ENCODE measurements around the gene GBX1.
A peak's percentile ranks its signal among the peaks of the same experiment; 100 is the strongest.

The GBX1 gene

DNA sequence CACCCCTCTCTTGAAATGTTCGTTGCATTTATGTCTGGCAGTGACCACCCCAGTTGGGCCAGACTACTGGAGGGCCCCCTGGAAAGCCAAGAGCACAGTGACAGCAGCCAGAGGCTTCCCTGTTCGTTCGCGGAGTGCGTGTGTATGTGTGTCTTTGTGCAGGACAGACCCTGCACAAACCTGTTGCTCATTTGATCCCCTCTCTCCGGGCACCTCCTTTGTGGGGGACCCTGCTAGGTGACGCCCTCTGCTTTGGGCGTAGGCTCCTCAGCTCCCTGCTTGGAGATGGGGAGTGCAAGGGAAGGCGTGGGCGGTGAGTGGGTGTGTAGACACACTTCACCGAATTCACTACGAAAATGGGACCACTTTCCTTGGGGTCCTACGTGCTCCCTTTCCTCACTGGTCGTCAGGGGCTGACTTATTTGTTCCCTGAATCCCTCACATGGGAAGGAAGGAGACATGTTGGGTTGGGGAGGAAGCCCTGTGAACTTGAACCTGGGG, 42.5 kb downstream of the GBX1 start:
- no peak for TF ChIP-seq CTCF (IDR thresholded peaks at IDR 0.05; ENCODE audit: low read depth, low read length, missing control alignments)
- no peak overlapping the region for H3K4me3 ChIP-seq (ENCODE audit: low read depth, low read length)
- DNase-seq (ENCODE audit: low read depth), result no peak
- in situ Hi-C loops (cut with HindIII; ENCODE audit: low sequenced_read_pairs), result no loop called here

DNA sequence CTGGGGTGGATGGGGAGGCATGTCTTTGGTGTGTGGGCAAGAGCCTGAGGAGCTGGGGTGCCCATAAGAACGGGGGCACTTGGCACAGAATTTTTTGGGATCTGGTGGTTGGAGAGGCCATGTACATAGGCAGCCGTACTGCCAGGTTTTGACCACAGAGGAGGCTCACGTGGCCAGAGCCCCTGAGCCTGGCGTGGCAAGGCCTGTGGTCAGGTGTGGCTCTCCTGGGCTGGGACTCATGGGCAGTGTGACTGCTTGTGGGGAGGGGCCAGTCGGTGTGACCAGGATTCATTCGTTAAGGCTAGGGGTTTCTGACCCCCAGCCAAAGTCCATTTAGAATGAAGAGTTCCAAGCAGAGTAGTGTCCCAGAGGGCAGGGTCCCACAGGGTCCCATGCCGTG, 43.0 kb downstream of the GBX1 start:
- no peak for DNase-seq (ENCODE audit: low read depth)
- H3K4me3 ChIP-seq (ENCODE audit: low read depth, low read length), result no peak overlapping the region
- in situ Hi-C loops (cut with HindIII; ENCODE audit: low sequenced_read_pairs), result no loop called here
- TF ChIP-seq CTCF (IDR thresholded peaks at IDR 0.05; ENCODE audit: low read depth, low read length, missing control alignments), result no peak

DNA sequence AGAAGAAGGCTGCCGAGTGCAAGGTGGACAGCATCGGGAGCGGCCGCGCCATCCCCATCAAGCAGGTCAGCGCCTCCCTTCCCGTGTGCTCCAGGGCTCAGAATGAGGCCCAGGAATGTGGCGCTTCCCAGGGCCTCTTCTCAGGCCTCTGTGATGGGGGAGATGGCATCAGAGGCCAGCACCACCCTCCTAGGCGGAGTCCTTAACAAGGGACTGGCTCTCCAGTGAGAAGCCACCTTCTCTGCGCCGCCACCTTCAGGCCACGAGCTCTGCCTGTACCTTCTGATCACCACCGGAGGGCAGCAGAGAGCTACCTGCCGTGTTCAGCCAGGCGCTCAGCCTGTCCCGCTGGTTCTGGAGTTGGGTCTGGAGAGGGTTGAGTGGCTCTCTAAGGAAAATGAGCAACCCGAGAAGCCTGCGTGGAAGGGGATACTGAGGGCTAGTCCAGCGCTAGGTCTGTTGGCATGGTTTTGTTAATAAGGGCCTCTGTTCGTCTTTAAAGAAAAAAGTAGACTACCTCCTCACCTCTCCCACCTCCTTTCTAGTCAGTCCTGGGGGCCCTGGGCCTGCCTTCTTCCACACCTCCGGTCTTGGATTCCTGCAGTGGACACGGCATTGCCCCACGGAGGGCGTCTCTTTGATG, 43.6 kb downstream of the GBX1 start:
- no peak overlapping the region for H3K4me3 ChIP-seq (ENCODE audit: low read depth, low read length)
- in situ Hi-C loops (cut with HindIII; ENCODE audit: low sequenced_read_pairs), result no loop called here
- peak; percentile 99 for TF ChIP-seq CTCF (IDR thresholded peaks at IDR 0.05; ENCODE audit: low read depth, low read length, missing control alignments)
- peak; percentile 50 for DNase-seq (ENCODE audit: low read depth)

DNA sequence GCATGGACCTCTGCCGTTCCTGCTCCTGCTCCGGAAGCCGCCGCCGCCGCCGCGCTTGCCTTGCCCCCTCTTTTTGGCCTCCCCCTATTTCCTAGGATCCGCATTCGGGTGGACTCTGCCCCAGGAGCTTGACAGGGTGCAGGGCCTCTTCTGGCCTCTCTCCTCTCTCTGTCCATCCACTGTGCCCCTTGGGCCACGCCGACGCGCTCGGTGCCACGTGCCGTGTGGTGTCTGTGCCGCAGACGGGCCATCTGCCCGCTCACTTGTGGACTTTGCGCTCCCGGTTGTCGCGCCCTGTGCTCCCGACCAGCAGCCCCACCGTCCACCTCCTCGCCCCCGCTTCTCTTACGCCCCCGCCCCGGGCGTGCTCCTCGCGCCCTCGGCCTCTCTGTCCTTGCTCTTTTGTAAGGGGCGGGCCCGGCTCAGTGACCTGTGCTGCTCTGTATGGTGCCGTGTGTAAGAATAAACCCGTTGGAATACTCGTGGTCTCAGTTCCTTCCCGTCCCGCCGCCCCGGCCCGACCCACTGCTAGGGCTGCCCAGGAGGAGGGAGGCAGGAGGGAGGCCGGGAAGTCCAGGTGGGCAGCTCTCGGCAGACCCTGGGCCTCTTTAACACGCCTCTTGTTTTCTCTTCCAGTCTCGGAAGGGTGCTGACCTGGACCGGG, 44.2 kb downstream of the GBX1 start:
- H3K4me3 ChIP-seq (ENCODE audit: low read depth, low read length), result no peak overlapping the region
- TF ChIP-seq CTCF (IDR thresholded peaks at IDR 0.05; ENCODE audit: low read depth, low read length, missing control alignments), result no peak
- in situ Hi-C loops (cut with HindIII; ENCODE audit: low sequenced_read_pairs), result no loop called here
- DNase-seq (ENCODE audit: low read depth), result no peak

DNA sequence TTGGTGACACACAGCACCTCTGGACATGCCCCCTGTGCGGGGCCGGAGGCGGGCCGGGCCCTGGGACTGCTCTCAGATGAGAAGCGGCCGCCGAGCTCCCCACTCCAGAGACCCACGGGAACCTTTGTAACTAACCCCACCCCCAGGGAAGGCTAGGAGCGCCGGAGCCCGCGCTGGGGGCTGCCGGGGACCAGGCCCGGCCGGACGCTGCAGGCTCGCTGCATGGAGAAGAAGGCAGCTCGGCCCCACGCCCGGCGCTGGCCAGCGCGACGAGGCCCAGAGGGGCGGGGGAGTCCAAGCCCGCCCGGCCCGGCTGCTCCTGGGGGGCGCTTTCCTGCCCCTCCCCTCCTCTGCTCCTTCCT, 44.7 kb downstream of the GBX1 start:
- DNase-seq (ENCODE audit: low read depth), result no peak
- TF ChIP-seq CTCF (IDR thresholded peaks at IDR 0.05; ENCODE audit: low read depth, low read length, missing control alignments), result no peak
- in situ Hi-C loops (cut with HindIII; ENCODE audit: low sequenced_read_pairs), result no loop called here
- H3K4me3 ChIP-seq (ENCODE audit: low read depth, low read length), result no peak overlapping the region

GRCh38 chr7:151122276-151122675, 45.2 kb downstream of the GBX1 start:
- no peak for DNase-seq (ENCODE audit: low read depth)
- peak; percentile 31 for TF ChIP-seq CTCF (IDR thresholded peaks at IDR 0.05; ENCODE audit: low read depth, low read length, missing control alignments)
- in situ Hi-C loops (cut with HindIII; ENCODE audit: low sequenced_read_pairs), result no loop called here
- no peak overlapping the region for H3K4me3 ChIP-seq (ENCODE audit: low read depth, low read length)

All from astrocyte of the cerebellum (primary cell).